Activated T-helper 2 cell treated with anti-CD3 and anti-CD28 coated beads, Interferon-gamma antibody, Interleukin-2, Interleukin-4, amounts not matched to agents 10 μg/mL and 5 μg/mL and 100 μg/mL, durations not matched to agents 14 hours and 24 hours and 36 hours (primary cell): ENCODE results near the gene SGSM2. TPM values are rescaled to one million over a fixed set of nuclear protein-coding genes. Genes with fewer than 3 reads are reported as not detected.

Source experiments
- DNase-seq: peaks from one replicate; pipeline ENCODE4 v3.0.0; 2021; ENCODE audit warnings: low spot score
- H3K27ac Mint-ChIP-seq: one replicate; pipeline ENCODE4 v1.8.0; 2021; ENCODE audit warnings: mixed read lengths
- H3K27me3 Mint-ChIP-seq: one replicate; pipeline ENCODE4 v1.8.0; 2021; ENCODE audit warnings: low read depth, mixed read lengths
- H3K36me3 Mint-ChIP-seq: one replicate; pipeline ENCODE4 v1.8.0; 2021; ENCODE audit warnings: low read depth, mixed read lengths
- H3K4me1 Mint-ChIP-seq: one replicate; pipeline ENCODE4 v1.8.0; 2021; ENCODE audit warnings: low read depth, mixed read lengths
- H3K4me3 Mint-ChIP-seq: one replicate; pipeline ENCODE4 v1.8.0; 2021; ENCODE audit warnings: low read depth, mild to moderate bottlenecking, moderate library complexity, mixed read lengths
- H3K9me3 Mint-ChIP-seq: one replicate; pipeline ENCODE4 v1.8.0; 2021; ENCODE audit warnings: mixed read lengths
- intact Hi-C: fragments of 100-400 bp; cut with micrococcal nuclease; formaldehyde crosslinking; loops from one replicate; pipeline ENCODE4 v1.15.1; 2023
- total RNA-seq: library from RNA; stranded (reverse); gene quantifications from 2 replicates; pipeline ENCODE4 v1.2.3, GENCODE V29; 2022

Gene SGSM2
- total RNA-seq, 1 donor from 2014 or later = 55.4 TPM

GRCh38 chr17:2396192-2396567 is 58.9 kb downstream of the SGSM2 start:
- H3K4me1 Mint-ChIP-seq = peaks cover 45% of the 10 kb centered on the region
- DNase-seq = no peak
- intact Hi-C loops = no loop called here

GRCh38 chr17:2396568-2397246 is 59.4 kb downstream of the SGSM2 start:
- DNase-seq = peak; percentile 67
- peak overlapping the region; percentile 77 for H3K27ac Mint-ChIP-seq

More at GRCh38 chr17:2396192-2396567, 58.9 kb downstream of the SGSM2 start:
- Mint-ChIP-seq H3K4me3 (peak overlapping the region; percentile 59), H3K9me3 (no peaks in the 10 kb centered on the region), H3K36me3 (peaks cover 9% of the 10 kb centered on the region), H3K27me3 (no peaks in the 10 kb centered on the region), H3K27ac (peak overlapping the region; percentile 54)

GRCh38 chr17:2397247-2398171 is 60.2 kb downstream of the SGSM2 start:
- Mint-ChIP-seq H3K27ac (peak overlapping the region; percentile 77), H3K4me3 (peak overlapping the region; percentile 98), H3K9me3 (no peaks in the 10 kb centered on the region), H3K36me3 (no peaks in the 10 kb centered on the region), H3K27me3 (no peaks in the 10 kb centered on the region), H3K4me1 (peaks cover 36% of the 10 kb centered on the region)
- intact Hi-C loops = no loop called here
- no peak for DNase-seq

More at GRCh38 chr17:2396568-2397246, 59.4 kb downstream of the SGSM2 start:
- intact Hi-C loops = no loop called here
- Mint-ChIP-seq H3K4me3 (peak overlapping the region; percentile 50), H3K27me3 (no peaks in the 10 kb centered on the region), H3K9me3 (no peaks in the 10 kb centered on the region), H3K36me3 (peaks cover 5% of the 10 kb centered on the region), H3K4me1 (peaks cover 40% of the 10 kb centered on the region)

- intact Hi-C loops = no loop called here
- H3K9me3 Mint-ChIP-seq = no peaks in the 10 kb centered on the region
- peak overlapping the region; percentile 98 for H3K4me3 Mint-ChIP-seq
- no peak for DNase-seq
- no peaks in the 10 kb centered on the region for H3K27me3 Mint-ChIP-seq
- H3K4me1 Mint-ChIP-seq = peaks cover 39% of the 10 kb centered on the region
- peak overlapping the region; percentile 77 for H3K27ac Mint-ChIP-seq
- no peaks in the 10 kb centered on the region for H3K36me3 Mint-ChIP-seq
These were observed 60.9 kb downstream of the SGSM2 start for GRCh38 chr17:2398182-2398581.

- Mint-ChIP-seq H3K27me3 (no peaks in the 10 kb centered on the region), H3K27ac (peak overlapping the region; percentile 99), H3K4me1 (peaks cover 39% of the 10 kb centered on the region), H3K4me3 (peak overlapping the region; percentile 98), H3K9me3 (no peaks in the 10 kb centered on the region), H3K36me3 (no peaks in the 10 kb centered on the region)
- intact Hi-C loops = no loop called here
- peak; percentile 46 for DNase-seq
These were observed 61.6 kb downstream of the SGSM2 start for GRCh38 chr17:2398655-2399571.

- intact Hi-C loops = loop anchor here (2.0 to 5.0 kb wide), 4 partner anchors 97 to 528 kb away; partner anchors contain the start of genes PAFAH1B1, SMG6 and SRR
- H3K9me3 Mint-ChIP-seq = no peaks in the 10 kb centered on the region
- peak overlapping the region; percentile 98 for H3K4me3 Mint-ChIP-seq
- no peaks in the 10 kb centered on the region for H3K36me3 Mint-ChIP-seq
- H3K4me1 Mint-ChIP-seq = peaks cover 37% of the 10 kb centered on the region
- H3K27me3 Mint-ChIP-seq = no peaks in the 10 kb centered on the region
- H3K27ac Mint-ChIP-seq = peak overlapping the region; percentile 99
- peak; percentile 91 for DNase-seq
These were observed 62.5 kb downstream of the SGSM2 start for GRCh38 chr17:2399572-2400473.

GRCh38 chr17:2400474-2400866 is 63.2 kb downstream of the SGSM2 start:
- Mint-ChIP-seq H3K4me1 (peaks cover 41% of the 10 kb centered on the region), H3K9me3 (no peaks in the 10 kb centered on the region), H3K27me3 (no peaks in the 10 kb centered on the region), H3K4me3 (peak overlapping the region; percentile 98), H3K36me3 (peaks cover 6% of the 10 kb centered on the region), H3K27ac (peak overlapping the region; percentile 99)
- intact Hi-C loops = loop anchor here (2.0 to 5.0 kb wide), 4 partner anchors 98 to 528 kb away; partner anchors contain the start of genes PAFAH1B1, SMG6 and SRR
- peak; percentile 56 for DNase-seq

- peak within 1 kb of the TSS; percentile 98 for H3K4me3 Mint-ChIP-seq
- H3K36me3 Mint-ChIP-seq = peaks cover 8% of the 10 kb centered on the region
- peak; percentile 94 for DNase-seq
- H3K9me3 Mint-ChIP-seq = no peaks in the 10 kb centered on the region
- H3K27ac Mint-ChIP-seq = peak within 1 kb of the TSS; percentile 99
- no peaks in the 10 kb centered on the region for H3K27me3 Mint-ChIP-seq
- H3K4me1 Mint-ChIP-seq = peaks cover 42% of the 10 kb centered on the region
- intact Hi-C loops = loop anchor here (1.0 to 5.0 kb wide), 5 partner anchors 9 to 529 kb away; partner anchors contain the start of genes PAFAH1B1, SMG6 and SRR
These were observed 63.6 kb downstream of the SGSM2 start, which contains the start of gene MNT for GRCh38 chr17:2400877-2401425. MNT (minus strand) TSS chr17:2401060; CDS start chr17:2400712, 348 bp downstream.

- DNase-seq = peak; percentile 99
- no peaks in the 10 kb centered on the region for H3K9me3 Mint-ChIP-seq
- H3K27me3 Mint-ChIP-seq = no peaks in the 10 kb centered on the region
- peak overlapping the region; percentile 89 for H3K4me3 Mint-ChIP-seq
- intact Hi-C loops = loop anchor here (1.0 to 5.0 kb wide), 6 partner anchors 9 to 529 kb away; partner anchors contain the start of genes PAFAH1B1, SMG6 and SRR
- H3K4me1 Mint-ChIP-seq = peaks cover 44% of the 10 kb centered on the region
- peaks cover 10% of the 10 kb centered on the region for H3K36me3 Mint-ChIP-seq
- H3K27ac Mint-ChIP-seq = peak overlapping the region; percentile 97
These were observed 64.3 kb downstream of the SGSM2 start for GRCh38 chr17:2401426-2402221.

- H3K4me3 Mint-ChIP-seq = peak overlapping the region; percentile 76
- H3K4me1 Mint-ChIP-seq = peaks cover 45% of the 10 kb centered on the region
- H3K36me3 Mint-ChIP-seq = peaks cover 14% of the 10 kb centered on the region
- no peaks in the 10 kb centered on the region for H3K9me3 Mint-ChIP-seq
- intact Hi-C loops = loop anchor here (2.0 to 5.0 kb wide), 4 partner anchors 14 to 530 kb away; partner anchors contain the start of gene PAFAH1B1
- peak overlapping the region; percentile 65 for H3K27ac Mint-ChIP-seq
- H3K27me3 Mint-ChIP-seq = no peaks in the 10 kb centered on the region
- no peak for DNase-seq
These were observed 65.2 kb downstream of the SGSM2 start for GRCh38 chr17:2402544-2402943.
